Measurements from ENCODE around the gene DNPEP.
A peak's percentile ranks its signal among the peaks of the same experiment; 100 is the strongest.

The DNPEP gene

DNA sequence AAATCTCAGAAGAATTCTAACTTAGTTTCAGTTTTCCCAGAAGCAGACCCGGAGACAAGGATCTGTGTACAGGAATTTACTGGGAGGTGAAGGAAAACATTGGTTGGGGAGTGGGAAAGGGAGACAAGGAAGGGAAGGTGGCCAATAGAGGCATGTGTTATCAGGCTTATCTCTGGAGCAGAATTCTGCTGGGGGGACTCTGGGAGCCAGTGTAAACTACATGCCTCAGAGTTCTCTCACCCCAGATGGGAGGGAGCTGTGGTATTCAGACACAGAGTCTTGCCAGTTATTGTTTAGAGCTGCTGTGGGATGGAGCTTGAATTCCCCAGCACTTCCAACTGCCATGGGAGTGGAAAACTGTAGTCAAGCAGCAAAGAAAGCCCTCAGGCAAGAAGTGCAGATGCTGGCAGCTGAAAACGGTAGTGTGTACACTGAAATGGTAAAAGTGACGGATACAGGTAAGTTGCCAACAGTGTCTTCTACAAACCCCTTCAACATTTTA, 19.0 kb downstream of the DNPEP start:
- DNase-seq (ENCODE audit: low read depth in 3 of 3, low spot score in 1 of 3), result no peak

DNA sequence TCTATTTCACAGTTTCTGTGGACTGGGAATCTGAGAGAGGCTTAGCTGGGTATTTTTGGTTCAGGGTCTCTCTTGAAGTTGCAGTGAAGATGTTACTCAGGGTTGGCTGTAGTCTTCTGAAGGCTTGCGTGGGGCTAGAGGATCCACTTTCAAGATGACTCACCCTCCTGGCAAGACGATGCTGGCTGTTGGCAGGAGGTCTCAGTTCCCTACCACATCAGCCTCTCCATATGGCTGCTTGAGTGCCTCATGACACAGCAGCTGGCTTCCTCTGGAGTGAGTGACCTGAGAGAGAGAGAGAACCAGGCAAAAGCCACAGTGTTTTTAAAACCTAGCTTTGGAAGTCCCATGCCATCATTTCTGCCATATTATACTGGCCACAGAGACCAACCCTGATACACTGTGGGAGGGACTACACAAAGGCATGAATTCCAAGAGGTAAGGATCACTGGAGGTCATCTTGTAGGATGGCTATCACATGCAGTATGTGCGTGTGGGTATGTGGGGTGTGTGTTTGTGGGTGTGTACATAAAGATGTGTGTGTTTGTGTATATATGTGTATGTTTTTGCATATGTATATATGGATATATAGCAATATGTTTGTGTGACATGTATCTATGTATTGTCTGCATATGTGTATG, 25.1 kb downstream of the DNPEP start:
- DNase-seq (ENCODE audit: low read depth in 3 of 3, low spot score in 1 of 3), result no peak

GRCh38 chr2:219362072-219362471, 25.6 kb downstream of the DNPEP start:
- no peak for DNase-seq (ENCODE audit: low read depth in 3 of 3, low spot score in 1 of 3)

DNA sequence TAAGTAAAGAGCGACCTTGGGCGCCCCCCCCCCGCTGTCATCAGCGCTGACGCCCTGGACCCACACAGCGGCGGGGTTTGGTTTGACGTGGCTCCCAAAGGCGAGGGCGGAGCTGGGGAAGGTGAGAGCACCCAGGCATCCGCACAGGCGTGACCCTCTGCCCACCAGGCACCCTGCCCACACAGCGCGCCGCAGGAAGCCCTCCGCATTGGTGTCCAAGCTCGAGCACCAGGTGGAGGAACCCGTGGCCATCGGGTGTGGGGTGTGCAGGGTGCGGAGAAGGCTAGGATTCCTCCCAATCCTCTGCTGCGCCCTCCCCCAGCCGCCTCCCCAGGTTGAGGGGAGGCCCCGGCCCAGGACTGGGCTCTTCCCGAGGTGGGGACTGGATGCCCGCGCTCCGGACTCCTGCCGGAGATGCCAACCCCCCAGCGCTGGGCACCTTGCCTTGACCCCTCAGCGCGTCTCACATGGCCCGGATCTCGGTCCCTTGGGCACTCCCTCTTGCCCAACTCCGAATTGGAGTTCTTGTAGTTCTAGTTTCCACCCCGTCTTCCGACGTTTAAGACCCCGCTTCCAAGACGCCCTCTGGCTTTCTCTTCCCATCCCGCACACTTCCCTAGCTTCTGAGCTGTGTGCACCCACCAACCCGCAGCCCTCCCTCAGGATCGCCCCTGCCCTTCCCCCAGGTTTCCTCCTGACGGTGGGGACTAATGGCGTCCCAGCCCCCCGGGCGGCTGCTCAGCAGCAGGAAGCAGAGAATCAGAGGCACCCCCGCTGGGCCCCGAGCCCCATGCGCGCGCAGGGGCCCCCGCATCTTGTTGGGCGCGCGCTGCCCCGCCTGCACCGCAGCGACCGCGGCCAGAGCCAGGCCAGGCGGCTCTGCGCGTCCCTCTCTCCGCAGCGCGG, 29.3 kb downstream of the DNPEP start:
- no peak for DNase-seq (ENCODE audit: low read depth in 3 of 3, low spot score in 1 of 3)

DNA sequence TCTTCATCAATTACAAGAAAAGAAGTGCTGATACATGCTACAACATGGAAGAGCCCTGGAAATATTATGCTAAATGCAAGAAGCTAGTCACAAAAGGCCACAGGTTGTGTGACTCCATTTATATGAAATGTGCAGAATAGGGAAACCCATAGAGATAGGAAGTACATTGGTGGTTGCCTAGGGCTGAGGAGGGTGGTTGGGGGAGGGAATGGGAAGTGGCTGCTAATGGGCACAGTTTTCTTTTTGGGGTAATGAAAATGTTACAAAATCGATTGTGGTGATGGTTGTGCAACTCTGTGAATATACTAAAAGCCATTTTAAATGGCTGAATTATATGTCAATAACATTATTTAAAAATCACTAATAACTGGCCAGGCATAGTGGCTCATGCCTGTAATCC, 30.9 kb downstream of the DNPEP start:
- DNase-seq (ENCODE audit: low read depth in 3 of 3, low spot score in 1 of 3), result no peak

DNA sequence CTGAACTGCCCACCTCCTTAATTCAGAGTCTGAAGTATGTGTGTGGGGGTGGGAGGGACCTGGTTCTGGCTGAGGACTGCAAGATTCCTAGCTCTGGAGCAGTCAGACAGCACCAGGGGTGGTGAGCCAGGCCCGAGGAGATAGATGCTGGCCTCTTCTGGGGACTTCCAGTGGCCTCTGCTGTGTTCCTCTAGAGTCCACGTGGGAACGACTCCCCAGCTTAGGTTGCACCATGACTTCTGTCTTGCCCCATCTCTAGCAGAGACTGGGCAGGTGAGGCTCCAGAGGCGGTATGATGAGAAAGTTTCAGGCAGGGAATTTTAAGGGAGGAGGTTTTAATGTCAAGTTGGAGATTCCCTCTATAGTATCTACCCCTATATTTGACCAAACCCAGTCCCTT, 33.1 kb downstream of the DNPEP start:
- no peak for DNase-seq (ENCODE audit: low read depth in 3 of 3, low spot score in 1 of 3)

DNA sequence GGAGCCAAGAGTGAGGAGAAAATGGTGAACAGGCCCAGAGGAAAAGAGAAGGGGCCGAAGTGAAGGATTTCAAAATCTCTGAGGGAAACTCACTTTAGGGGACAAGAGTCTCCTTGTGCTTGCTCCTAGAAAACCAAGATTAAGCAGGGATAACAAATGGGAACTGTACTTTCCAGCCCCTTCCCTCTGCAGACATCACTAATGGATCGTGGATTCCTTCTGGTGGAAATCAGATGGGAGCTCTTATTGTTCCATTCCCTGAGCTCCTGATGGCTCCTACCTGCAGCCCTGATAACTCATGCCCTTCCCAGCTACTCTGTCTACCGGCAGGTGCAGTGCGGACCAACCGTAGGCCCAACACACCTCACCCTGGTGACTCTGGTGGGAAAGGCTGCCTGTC, 34.6 kb downstream of the DNPEP start:
- no peak for DNase-seq (ENCODE audit: low read depth in 3 of 3, low spot score in 1 of 3)

- peak; percentile 5 to 49 (median 29) for DNase-seq (ENCODE audit: low read depth in 3 of 3, low spot score in 1 of 3)
These were observed 35.2 kb downstream of the DNPEP start for GRCh38 chr2:219352448-219353023.

- no peak for DNase-seq (ENCODE audit: low read depth in 3 of 3, low spot score in 1 of 3)
These were observed 36.9 kb downstream of the DNPEP start for GRCh38 chr2:219350710-219351221.

GRCh38 chr2:219350215-219350614, 37.5 kb downstream of the DNPEP start:
- DNase-seq (ENCODE audit: low read depth in 3 of 3, low spot score in 1 of 3), result no peak

DNA sequence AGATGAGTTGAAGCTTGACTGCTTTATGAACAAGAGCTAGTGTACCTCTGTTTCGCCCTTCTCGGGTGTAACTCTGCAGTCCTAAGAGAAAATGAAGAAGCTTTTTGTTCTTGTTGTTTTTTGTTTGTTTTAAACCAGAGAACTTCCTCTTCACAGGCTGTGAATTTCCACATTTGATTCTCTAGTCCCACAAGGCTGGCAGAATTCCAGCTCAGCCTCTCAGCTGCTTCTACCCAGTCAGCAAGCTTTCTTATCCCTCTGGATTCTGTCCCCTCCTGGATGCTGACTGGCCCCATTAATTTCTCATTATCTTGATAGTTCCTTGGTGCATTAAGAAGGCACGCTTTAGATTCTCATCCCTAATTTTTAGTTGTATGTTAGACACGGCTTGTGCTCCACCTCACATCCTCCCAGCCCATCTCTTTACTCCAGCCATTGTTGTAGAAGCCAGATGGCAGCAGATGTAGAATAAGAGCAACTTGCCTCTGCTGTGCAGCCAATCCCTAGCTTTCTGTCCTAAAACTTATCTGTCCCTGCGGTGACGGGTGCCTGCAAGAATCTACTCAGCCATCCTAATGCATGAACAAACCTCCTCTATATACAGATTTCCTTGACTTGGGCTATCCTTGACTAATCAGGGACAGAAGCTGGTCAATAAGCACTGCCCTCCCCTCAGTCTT, 42.8 kb downstream of the DNPEP start:
- no peak for DNase-seq (ENCODE audit: low read depth in 3 of 3, low spot score in 1 of 3)

- DNase-seq (ENCODE audit: low read depth in 3 of 3, low spot score in 1 of 3), result no peak
These were observed 52.3 kb downstream of the DNPEP start for GRCh38 chr2:219335373-219335786.

DNA sequence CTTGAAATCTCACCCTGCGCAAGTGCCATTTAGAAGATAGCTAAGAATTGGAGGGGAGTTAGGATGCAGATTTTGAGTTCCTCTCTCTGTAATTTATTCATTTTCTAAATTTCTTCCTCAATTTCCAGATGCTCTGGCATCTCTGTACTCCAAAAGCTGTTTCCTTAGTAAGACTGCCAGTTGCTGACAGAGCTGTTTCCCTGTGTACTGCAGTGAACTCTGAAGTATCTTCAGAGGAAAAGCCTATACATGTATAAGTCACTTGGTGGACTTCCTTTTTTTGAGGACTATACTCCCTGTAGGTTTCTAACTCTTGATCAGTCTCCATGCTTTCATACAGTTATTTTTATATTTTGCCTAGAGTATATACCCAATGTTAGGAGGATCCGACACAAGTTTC, 53.6 kb downstream of the DNPEP start:
- no peak for DNase-seq (ENCODE audit: low read depth in 3 of 3, low spot score in 1 of 3)

DNA sequence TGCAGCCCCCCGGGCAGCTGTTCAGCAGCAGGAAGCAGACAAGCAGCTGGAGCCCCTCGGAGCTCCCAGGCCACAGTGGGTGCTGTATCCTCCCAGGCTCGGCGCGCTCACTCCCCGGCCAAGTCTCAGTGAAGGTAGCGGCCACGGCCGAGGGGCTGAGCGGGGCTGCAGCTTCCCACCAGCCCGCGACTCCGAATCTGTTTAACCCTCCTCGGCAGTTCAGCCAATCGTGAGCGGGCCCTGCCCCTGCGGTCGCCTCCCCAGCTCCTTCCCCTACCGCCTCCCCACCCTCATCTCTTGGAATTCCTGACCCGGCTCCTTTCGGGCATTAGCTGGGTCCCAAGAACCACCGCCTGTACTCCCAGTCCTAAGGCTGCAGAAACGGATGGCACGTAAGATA, 55.2 kb downstream of the DNPEP start, which contains the start of gene RESP18:
Gene RESP18 (minus strand): TSS at position 203 of the 400 bp plus-strand sequence.
- DNase-seq (ENCODE audit: low read depth in 3 of 3, low spot score in 1 of 3), result no peak

- DNase-seq (ENCODE audit: low read depth in 3 of 3, low spot score in 1 of 3), result peak in 1 of 3 donors; percentile 7
These were observed 56.0 kb downstream of the DNPEP start for GRCh38 chr2:219331560-219332213.

GRCh38 chr2:219327719-219328118, 60.0 kb downstream of the DNPEP start:
- DNase-seq (ENCODE audit: low read depth in 3 of 3, low spot score in 1 of 3), result no peak

DNA sequence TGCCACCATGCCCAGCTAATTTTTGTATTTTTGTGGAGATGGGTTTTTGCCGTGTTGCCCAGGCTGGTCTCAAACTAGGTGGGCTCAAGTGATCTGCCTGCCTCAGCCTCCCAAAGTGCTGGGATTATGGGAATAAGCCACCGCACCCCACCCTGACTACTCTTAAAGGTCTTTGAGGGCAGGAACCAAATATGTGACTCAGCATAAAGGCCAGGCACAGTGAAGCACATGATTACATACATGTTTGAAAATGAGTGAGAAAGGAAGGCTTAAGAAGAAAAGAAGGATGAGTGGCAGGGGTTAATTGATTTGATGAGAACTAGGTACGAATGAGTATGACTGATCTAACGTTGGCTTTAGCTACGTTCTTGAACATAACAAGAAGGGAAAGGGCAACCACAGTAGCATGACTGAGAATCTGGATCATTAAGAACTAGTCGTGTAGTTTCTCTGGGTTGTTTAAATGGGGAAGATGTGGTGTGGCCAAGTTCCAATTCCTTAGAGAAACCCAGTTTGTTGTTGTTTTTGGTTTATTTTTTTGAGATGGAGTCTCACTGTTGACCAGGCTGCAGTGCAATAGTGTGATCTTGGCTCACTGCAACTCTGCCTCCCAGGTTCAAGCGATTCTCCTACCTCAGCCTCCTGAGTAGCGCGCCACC, 61.9 kb downstream of the DNPEP start:
- DNase-seq (ENCODE audit: low read depth in 3 of 3, low spot score in 1 of 3), result no peak

DNA sequence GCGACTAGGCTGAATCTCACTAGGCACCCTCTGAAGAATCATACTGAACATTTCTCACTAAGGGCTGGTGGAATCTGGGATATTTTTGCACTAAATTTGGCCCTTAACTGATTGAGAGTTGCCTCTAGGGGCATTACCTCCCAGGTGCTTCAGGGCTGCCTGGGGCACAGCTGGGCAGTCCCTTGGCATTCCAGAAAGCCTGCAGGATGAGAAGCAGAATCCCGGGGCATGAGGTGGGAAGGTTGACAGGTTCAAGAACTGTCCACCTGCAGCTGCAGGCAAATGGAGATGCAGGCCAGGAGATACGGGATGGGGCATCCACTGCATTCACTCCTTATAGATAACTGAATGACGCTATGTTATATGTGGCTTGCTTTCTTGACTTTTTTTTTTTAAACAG, 62.6 kb downstream of the DNPEP start:
- no peak for DNase-seq (ENCODE audit: low read depth in 3 of 3, low spot score in 1 of 3)

- DNase-seq (ENCODE audit: low read depth in 3 of 3, low spot score in 1 of 3), result no peak
These were observed 64.3 kb downstream of the DNPEP start for GRCh38 chr2:219323434-219323833.
